ENCODE measurements around the gene LSM7.

LSM7 gene

DNA sequence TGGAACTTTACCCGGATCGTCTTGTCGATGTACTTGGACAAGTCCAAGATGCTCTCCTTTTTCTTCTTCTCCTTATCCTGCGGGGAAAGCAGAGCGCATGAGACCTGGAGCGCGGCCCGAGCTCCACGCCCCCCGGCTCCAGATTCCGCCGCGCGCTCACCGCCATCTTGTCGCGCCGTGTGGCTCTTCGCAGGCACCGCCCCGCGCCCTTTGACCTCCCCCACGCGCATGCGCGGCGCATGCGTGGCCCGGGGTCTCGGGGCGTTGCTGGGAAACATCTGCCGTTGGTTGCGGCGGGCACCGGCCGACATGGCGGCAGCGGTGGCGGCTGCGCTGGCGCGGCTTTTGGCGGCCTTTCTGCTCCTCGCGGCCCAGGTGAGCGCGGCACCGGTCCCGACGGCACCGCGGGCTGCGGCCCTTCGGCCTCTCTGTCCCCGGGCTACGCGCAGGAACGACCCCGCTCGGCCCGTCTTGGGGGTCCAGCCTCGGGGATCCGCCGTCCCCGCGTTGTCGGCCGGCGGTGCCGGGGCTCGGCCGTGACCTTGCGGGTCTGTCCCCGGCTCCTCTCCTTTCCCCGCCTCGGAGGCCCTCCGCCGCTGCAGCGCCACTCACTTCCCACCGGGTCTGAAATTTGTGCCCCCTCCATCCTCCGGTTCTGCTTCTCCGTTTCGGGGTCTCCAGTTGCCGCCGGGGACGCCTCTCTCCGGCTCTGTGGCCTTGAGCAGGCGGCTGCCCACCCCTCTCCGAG is at the start of gene LSM7, which contains the start of gene SPPL2B:
Gene LSM7, minus strand, starts transcription at position 186 of the 748 bp plus-strand sequence. Its CDS starts 20 bp downstream, at position 166.
Gene SPPL2B, plus strand, starts transcription at position 284 of the 748 bp plus-strand sequence. Its CDS starts 26 bp downstream, at position 310.
- TF ChIP-seq, protein P1, sequence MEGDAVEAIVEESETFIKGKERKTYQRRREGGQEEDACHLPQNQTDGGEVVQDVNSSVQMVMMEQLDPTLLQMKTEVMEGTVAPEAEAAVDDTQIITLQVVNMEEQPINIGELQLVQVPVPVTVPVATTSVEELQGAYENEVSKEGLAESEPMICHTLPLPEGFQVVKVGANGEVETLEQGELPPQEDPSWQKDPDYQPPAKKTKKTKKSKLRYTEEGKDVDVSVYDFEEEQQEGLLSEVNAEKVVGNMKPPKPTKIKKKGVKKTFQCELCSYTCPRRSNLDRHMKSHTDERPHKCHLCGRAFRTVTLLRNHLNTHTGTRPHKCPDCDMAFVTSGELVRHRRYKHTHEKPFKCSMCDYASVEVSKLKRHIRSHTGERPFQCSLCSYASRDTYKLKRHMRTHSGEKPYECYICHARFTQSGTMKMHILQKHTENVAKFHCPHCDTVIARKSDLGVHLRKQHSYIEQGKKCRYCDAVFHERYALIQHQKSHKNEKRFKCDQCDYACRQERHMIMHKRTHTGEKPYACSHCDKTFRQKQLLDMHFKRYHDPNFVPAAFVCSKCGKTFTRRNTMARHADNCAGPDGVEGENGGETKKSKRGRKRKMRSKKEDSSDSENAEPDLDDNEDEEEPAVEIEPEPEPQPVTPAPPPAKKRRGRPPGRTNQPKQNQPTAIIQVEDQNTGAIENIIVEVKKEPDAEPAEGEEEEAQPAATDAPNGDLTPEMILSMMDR (IDR thresholded peaks at IDR 0.05): no peak

DNA sequence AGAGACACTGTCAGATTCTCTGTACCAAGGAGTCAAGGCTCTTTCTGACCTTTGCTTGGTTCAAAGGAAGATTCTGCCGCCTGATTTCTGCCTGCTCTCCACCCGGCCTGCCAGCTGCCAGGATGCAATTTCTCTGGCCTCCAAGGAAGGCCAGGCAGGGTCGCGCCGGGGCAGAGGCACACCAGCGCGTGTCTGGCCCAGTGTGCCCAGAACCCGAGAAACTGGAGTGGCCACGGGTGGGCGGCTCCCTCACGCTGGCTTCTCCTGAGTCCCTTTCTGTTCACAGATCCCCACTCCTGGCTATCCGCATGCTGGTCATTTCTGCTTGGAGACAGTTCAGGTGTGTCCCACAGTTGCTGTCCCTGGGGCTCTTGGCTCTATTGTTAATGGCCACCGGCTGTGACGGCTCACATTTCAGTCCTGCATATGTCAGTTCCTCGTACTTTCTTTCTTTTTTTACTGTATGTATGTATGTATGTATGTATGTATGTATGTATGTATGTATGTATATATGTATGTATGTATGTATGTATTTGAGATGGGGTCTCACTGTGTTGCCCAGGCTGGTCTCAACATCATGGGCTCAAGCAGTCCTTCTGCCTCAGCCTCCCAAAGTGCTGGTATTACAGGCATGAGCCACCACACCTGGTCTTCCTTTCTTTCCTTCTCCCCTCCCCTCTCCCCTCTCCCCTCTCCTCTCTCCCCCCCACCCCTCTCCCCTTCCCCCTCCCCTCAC is 48.6 kb upstream of the LSM7 start:
- TF ChIP-seq, protein P1 (IDR thresholded peaks at IDR 0.05): no peak

DNA sequence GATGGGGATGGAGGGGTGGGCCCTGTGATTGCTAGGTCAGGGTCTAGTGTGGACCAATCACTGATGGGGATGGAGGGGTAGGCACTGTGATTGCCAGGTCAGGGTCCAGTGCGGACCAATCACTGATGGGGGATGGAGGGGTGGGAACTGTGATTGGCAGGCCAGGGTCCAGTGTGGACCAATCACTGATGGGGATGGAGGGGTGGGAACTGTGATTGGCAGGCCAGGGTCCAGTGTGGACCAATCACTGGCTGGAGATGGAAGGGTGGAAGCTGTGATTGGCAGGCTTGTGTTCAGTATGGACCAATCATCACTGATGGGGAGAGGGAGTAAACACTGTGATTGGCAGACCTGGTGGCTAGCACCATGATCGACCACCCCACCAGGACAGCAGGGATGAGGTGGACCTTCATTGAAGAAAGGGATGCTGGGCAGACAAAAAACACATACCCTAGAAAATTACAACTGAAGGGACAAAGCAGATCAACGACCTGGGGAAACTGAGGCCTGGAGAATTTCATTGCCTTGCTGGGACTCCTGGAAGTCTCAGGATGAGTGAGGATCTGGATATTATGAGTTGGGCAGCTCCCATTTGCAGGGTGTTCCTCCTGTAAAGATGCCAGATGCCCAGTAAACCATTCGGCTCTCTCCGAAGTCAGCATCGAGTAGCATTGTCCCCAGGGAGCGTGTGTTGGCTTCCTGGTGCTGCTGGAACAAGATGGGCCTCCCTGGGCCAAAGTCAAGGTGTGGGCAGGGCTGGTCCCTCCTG is 47.2 kb upstream of the LSM7 start:
- TF ChIP-seq, protein P1 (IDR thresholded peaks at IDR 0.05): no peak

DNA sequence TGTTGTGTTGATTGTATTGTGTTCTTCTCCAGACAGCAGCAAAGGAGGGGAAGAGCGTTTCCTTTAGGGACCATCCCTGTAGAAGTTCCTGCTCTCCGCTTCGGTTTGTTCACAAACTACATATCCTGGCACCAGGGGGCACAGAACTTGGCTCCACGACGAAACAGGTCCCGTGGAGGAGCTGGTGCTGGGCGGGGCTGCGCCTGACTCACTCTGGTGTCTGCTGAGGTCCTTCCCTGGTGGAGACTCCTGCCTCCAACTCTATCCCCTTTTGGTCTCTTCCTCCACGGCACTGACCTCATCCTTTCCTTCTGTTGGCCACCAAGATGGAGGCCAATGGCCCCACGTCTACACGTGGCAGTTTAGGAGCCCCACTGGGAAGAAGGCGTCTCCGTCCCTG is 46.4 kb upstream of the LSM7 start:
- TF ChIP-seq, protein P1 (IDR thresholded peaks at IDR 0.05): no peak

DNA sequence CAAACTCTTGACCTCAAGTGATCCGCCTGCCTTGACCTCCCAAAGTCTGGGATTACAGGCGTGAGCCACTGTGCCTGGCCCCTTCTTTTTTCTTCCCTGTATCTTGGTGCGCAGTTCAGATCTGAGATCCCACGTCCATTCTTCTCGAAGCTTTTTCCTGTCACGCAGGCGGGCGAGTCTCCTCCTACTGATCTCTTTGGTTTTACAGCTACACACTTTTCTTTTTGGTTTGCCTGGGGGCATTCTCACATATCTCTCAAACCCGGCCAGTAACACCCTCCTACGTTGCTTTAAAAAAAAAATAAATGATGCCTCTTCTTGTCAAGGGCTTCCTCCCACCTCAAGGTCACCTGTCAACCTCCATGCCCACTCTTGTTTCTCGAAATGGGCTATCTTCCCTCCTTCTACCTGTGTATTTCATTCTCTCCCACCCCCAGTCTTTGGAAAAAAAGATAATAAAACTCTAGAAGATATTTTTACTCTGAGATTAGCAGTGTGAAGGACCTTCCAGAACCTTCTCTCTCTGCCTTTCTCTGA is 43.8 kb upstream of the LSM7 start:
- TF ChIP-seq, protein P1 (IDR thresholded peaks at IDR 0.05): no peak

DNA sequence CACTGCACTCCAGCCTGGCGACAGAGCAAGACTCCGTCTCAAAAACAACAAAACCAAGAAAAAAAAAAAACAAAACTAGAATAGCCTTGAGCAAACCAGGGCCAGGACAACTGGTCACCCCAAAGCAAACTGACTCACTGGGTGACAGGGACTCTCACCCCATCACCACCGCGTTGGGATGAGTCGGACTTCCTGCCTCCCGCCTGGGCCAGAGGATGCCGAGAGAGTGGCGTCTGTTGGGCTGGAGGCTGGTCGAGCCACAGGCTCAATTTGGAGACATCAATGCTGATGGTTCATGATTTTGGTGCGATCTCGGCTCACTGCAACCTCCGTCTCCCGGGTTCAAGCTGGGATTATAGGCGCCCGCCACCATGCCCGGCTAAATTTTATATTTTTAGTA is 43.3 kb upstream of the LSM7 start:
- TF ChIP-seq, protein P1 (IDR thresholded peaks at IDR 0.05): no peak

Data from LNCAP (cell line).